ENCODE measurements around the gene UCN.
"Not testable (repeated sequence)": the region's sequence is repeated elsewhere in the genome, so short reads cannot be mapped to it uniquely, and the experiment has no call there.

The UCN gene

GRCh38 chr2:27313882-27314645 lies 5.8 kb upstream of the UCN start:
- FAIRE-seq, result no peak

GRCh38 chr2:27312152-27312551 lies 3.9 kb upstream of the UCN start:
- no peak for FAIRE-seq

- no peak for FAIRE-seq
These were observed 1.4 kb upstream of the UCN start for GRCh38 chr2:27309651-27310050.

- FAIRE-seq, result no peak
These were observed 493 bp downstream of the UCN start for GRCh38 chr2:27307545-27308358.

- no peak for FAIRE-seq
These were observed 1.0 kb downstream of the UCN start for GRCh38 chr2:27307287-27307544.

GRCh38 chr2:27306573-27307286 lies 1.5 kb downstream of the UCN start:
- no peak for FAIRE-seq

GRCh38 chr2:27306136-27306535 lies 2.1 kb downstream of the UCN start:
- no peak for FAIRE-seq

- no peak for FAIRE-seq
These were observed 2.7 kb downstream of the UCN start for GRCh38 chr2:27305516-27305915.

- FAIRE-seq, result no peak
These were observed 3.6 kb downstream of the UCN start for GRCh38 chr2:27304488-27305240.

- FAIRE-seq, result peak; percentile 91
These were observed 4.9 kb downstream of the UCN start for GRCh38 chr2:27303093-27304025.

GRCh38 chr2:27300606-27301005 lies 7.6 kb downstream of the UCN start:
- not testable (repeated sequence) for FAIRE-seq

GRCh38 chr2:27298391-27299080 lies 9.7 kb downstream of the UCN start:
- no peak for FAIRE-seq

GRCh38 chr2:27297195-27297594 lies 11.1 kb downstream of the UCN start:
- no peak for FAIRE-seq

- FAIRE-seq, result no peak
These were observed 11.8 kb downstream of the UCN start for GRCh38 chr2:27296481-27296880.

- FAIRE-seq, result no peak
These were observed 13.3 kb downstream of the UCN start for GRCh38 chr2:27294928-27295327.

GRCh38 chr2:27291865-27292264 lies 16.4 kb downstream of the UCN start:
- FAIRE-seq, result no peak

- FAIRE-seq, result no peak
These were observed 17.7 kb downstream of the UCN start for GRCh38 chr2:27290549-27290948.

- FAIRE-seq, result no peak
These were observed 19.6 kb downstream of the UCN start for GRCh38 chr2:27288610-27289009.

- no peak for FAIRE-seq
These were observed 22.8 kb downstream of the UCN start for GRCh38 chr2:27285481-27285880.

GRCh38 chr2:27284996-27285395 lies 23.2 kb downstream of the UCN start:
- FAIRE-seq, result no peak

- no peak for FAIRE-seq
These were observed 25.4 kb downstream of the UCN start for GRCh38 chr2:27282892-27283291.

Data from G401.6 (cell line).